Inflammatory macrophage (primary cell): ENCODE results near the gene ATP8B4.
"Not testable (repeated sequence)": the region's sequence is repeated elsewhere in the genome, so short reads cannot be mapped to it uniquely, and the experiment has no call there.

ENCODE experiments used
- DNase-seq, 2 donors: peaks; one replicate each; pipeline ENCODE4 v3.0.0-alpha.2; 2020 to 2022

Gene ATP8B4

DNA sequence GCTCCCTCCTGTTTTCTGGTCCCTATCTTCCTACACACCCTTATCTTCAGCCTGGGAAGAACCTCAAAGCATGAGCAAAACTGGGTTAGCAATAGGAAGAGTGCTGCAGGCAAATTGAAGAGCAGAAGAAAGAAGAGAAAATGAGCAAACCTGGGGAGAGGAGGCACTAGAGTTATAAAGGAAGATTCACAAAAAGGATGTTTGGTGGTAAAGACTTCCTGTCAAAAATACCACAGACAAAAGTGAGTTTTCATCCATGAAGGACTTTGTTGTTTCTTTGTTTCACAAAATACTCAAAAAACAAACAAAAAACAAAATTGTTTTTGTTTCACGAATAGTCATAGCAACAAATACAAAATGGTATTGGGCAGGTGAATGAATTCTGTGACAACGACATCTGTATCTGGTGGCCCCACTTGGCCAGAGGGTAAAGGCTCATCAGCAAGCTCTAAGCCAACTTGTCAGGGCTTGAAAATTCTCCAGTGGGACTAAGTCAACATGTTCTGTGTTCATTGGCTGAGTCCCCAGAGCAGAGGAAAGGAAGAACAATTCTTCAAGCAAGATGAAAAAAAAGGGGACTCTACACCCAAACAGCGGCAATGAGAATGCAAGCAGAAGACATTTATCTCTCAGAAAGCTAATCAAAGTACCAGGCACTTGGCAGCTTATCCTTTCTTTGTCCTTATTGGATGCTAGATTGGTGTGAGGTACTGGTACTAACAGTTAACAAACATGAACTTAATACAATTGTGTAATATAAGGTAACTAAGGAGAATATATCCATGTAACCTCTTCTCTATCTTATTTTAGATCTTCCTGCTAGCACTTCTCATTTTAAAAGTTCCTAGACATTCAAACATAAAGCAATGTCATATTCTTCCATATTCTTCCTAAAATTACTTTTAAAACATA lies 9.7 kb downstream of the ATP8B4 start:
- peak in 1 of 2 donors; percentile 34 for DNase-seq

DNA sequence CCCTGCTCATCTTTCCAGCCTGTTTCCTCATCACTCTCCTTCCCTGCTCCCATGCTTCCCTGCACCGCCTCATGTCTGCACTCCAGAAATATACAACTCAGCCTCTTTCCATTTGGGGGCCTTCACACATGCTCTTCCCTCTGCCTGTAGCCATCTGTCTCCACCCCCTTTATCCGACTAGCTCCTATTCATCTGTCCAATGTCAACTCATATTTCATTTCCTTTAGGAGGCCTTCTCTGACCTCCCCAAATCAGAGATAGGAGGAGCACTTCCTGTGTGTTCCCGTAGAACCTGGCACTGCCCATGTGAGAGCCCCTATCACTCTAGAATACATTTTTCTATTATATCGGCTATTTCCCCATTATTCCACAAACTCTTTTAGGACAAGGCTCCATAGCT lies 10.6 kb downstream of the ATP8B4 start:
- no peak for DNase-seq

- DNase-seq, result peak; percentile 90 to 93
Observed at GRCh38 chr15:50107591-50108408, 11.2 kb downstream of the ATP8B4 start.

DNA sequence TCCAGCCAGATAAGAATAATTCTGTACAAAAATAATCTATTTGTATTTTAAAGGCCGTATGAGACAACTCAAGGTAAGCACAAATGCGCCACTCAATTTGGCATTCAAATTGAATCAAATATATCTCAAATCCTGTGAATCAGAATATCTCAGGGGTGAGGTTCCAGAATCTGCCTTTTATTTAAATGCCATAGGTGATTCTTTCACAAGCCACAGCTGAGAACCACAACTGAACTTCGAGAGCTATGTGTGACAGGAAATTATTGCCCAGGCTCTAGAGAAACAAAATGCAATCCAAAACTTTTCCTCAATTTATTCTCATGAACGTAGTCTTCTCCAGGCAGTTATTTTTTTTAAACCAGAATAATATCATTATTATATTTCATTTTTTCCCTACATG lies 11.9 kb downstream of the ATP8B4 start:
- DNase-seq, result no peak

GRCh38 chr15:50106457-50106856 lies 12.6 kb downstream of the ATP8B4 start:
- no peak for DNase-seq

DNA sequence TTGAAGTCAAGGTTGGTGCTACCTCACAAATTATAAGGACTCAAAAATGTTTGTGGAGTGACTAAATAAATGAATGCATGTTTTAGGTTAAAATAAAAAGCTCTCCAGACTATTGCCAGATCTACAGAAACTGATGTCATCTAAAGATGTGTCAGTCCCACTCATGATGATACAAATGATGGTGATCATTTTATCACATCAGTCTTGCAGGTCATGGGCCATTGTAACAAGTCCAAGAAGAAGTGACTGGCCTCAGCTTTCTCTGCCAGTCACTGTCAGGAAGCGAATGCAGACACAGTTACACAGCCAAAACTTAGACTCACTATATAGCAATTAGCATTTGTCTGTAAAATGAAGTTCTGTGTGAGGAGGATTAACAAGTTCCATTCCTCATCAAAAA lies 18.5 kb downstream of the ATP8B4 start:
- peak in 1 of 2 donors; percentile 42 for DNase-seq

DNA sequence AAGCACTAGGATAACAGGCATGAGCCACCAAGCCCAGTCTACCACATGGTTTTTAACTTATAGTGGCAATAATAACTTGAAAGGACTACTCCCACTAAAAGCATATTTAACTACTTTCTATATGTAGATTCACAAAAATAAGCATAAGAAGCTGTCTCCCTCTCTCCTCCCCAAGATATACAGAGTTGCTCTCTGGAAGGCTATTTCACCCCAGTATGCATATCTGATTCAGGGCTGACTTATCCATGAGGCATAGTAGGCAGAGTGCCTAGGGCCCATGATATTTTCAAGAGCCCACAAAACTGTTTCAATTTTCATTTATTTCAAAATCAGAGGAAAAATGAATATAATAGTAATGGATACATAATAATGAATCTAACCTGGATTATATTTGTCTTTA lies 20.5 kb downstream of the ATP8B4 start:
- DNase-seq, result no peak

DNA sequence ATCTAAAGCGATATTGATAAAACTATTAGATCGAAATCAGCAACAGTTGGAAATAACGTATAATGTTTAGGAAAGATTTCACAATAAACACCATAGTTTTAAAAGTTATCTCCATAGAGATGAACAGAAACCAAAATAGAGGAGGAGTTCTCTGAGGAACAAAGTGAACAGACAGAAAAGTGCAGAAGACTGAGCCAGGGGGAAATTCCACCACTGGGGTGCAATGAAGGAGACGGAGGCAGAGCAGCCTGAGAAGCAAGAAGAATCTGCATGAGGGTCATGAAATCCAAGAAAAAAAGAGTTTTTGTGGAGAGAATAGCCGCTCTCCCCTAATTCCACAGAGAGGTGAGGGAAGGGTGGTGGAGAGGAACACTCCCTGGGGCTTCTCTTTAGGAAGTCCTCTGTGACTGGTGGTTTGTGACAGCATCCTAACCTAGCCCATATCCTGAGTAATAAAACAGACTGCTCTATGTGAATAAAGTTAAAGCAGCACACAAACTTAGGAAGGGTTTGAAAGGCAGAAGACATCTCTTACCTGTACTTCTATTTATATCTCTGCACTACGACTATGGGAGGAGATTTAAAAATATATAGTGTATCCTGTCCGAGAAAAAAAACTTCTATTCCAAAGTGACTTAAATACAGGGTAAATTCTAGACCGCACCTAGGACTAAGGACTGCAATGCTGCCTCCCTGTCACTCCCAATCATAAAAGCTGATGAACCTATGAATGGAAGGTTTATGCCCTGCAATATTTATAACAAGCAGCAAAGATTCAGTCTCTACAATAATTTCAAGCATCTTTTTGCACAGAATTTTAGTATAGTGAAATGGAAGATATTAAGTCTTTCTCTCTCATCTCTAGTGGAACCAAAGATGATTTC lies 22.9 kb downstream of the ATP8B4 start:
- no peak for DNase-seq

DNA sequence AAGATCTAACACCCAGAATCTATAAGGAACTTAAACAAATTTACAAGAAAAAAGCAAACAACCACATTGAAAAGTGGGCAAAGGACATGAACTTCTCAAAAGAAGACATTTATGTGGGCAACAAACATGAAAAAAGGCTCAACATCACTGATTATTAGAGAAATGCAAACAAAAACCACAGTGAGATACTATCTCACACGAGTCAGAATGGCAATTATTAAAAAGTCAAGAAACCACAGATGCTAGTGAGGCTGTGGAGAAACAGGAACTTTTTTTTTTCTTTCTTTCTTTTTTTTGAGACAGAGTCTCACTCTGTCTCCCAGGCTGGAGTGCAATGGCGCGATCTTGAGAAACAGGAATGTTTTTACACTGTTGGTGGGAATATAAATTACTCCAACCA lies 29.6 kb downstream of the ATP8B4 start:
- not testable (repeated sequence) for DNase-seq

DNA sequence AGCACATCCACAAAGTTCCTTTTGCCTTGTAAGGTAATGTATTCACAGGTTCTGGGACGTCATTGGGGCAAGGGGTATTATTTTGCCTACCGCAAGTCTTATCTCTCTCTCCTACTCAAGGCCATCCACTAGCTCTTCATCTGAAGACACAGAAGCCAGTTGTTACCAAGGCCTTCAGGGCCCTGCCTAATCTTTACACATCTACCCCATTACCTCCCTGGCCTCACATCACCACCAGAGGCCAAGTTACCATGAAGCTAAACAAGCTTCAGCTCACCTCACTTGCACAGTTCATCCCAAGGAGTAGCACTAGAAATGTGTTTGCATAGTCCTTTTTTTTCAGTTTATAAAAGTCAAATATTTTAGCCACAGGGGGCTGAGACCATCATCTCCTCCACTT lies 34.1 kb downstream of the ATP8B4 start:
- no peak for DNase-seq

DNA sequence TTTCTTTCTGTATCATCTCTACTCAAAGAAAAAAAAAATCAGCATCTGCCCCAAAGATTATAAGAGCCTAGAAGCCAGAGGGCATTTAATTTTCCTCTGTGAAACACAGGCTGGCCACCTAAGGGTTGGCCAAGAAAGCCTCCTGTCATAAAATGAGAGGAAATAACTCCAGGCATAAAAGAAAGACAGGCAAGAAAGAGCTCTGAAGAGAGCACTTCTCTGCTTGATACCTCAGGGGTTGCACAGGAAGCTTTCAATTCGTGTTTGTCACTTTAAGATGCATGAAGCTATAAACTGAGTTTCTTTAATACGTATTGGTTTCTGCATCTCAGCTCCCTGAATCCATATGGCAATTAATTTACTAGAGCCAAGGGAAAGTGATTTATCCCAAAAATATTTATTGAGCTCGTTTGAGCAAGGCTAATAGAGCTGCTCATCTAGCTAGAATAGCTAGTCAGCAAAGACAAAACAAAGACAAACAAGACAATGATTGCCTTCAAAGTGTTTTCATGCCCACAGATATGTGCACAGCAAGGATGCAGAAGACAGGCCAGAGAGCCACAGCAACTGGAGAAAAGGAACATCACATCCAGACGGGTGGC lies 35.5 kb downstream of the ATP8B4 start:
- DNase-seq, result no peak

DNA sequence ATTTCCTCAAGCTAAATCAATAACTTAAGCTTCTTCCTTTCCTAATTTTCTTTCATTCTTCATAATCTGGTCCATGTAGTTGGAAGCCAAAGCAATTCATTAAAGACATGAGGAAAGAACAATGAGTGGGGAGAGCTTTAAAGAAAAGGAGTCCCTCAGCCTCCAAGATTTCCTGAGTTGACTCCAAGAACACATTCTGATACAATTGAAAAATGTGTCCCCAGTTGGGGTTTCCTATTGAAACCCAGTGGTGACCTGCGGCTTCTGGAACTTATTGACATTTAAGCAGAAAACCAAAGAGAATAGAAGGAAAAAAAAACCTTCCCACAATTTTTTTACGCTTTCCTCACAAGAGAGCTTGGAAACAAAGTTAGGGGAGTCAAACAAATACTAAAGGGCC lies 37.0 kb downstream of the ATP8B4 start:
- DNase-seq, result no peak

DNA sequence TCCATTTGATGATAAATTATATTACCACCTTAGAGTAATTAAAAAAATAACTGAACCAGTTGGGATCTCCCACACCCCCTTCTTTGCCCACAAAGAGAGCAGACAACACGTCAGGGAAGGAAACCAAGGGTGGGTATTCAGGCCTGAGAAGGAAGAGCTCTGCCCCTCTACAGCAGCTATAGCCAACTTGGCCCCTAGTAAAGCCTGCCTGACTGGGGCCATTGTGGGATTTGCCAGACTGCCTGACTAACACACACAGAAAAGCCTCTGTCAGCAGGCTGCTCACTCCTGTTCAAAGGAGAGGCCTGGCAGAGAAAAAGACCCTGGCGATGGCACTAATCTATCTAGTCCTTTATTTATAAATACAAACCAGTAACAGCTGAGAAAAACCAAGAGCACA lies 41.4 kb downstream of the ATP8B4 start:
- DNase-seq, result no peak

- DNase-seq, result no peak
Observed at GRCh38 chr15:50077176-50077575, 41.9 kb downstream of the ATP8B4 start.

DNA sequence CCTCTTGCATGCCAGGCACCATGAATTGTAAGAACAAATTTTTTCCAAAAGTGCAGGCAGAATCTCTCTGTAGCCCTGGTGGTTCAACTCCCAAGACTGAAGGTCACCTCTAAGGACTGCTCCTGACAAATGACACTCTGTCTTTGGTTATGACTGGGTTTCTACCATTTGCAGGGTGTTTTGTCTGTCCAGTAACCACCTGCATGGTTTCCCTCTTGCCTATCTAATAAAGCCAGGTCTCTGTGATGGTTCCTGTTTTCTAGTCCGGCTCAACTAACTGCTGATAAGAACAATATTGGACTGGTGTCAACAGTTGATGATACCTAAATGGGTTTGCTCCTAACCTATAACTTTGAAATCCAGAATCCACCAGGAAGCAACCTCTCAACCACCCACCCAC lies 43.7 kb downstream of the ATP8B4 start:
- DNase-seq, result no peak

- no peak for DNase-seq
Observed at GRCh38 chr15:50071551-50072258, 47.3 kb downstream of the ATP8B4 start.

DNA sequence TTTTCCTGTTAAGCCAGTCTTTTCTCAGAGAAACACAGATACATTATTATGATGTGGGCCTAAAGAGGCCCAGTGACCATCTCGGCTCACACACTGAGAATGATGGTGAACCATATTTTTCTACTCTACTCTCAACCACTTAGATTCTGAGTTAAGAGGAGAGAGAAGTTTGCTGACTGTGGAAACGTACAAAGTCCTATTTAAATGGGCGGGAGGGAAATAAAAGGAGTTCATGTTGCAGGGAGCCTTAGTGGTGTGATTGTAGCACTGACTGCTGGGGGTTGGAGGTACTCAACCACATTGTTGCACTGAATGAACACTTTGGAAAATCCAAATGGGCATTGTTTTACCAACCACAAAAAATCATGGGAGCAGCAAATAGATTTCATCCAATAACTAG lies 51.0 kb downstream of the ATP8B4 start:
- no peak for DNase-seq

GRCh38 chr15:50067254-50067653 lies 51.8 kb downstream of the ATP8B4 start:
- no peak for DNase-seq

- DNase-seq, result no peak
Observed at GRCh38 chr15:50066666-50067065, 52.4 kb downstream of the ATP8B4 start.

GRCh38 chr15:50066202-50066601 lies 52.8 kb downstream of the ATP8B4 start:
- DNase-seq, result peak; percentile 39 to 59

GRCh38 chr15:50065279-50065678 lies 53.8 kb downstream of the ATP8B4 start:
- peak in 1 of 2 donors; percentile 41 for DNase-seq

- DNase-seq, result peak; percentile 55 to 63
Observed at GRCh38 chr15:50064673-50065072, 54.4 kb downstream of the ATP8B4 start.
